Medulla oblongata (tissue), 1 donor: ENCODE data around the gene SNX8.

ENCODE experiments used
- DNase-seq: peaks from one replicate; pipeline ENCODE4 v3.0.0-alpha.2; 2015; ENCODE audit errors: extremely low spot score

The SNX8 gene

DNA sequence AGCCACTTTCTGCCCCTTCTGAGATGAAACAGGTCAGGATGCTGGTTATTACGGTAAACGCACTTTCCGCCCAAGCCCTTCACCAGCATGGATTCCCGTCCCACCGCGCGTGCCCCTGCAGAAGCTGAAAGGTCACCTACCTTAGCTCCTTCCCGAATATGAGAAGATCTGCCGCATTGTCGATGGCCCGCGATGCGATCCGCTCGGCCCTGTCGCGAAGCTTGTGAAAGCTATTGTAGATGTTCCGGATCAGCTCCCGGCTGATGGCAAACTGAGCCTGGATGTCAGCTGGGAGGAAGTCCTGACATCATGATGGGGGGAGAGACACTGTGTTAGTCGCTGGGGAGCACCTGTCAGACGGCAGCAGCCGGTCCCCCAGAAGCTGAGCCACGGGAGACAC, 50.1 kb downstream of the SNX8 start:
- no peak for DNase-seq

DNA sequence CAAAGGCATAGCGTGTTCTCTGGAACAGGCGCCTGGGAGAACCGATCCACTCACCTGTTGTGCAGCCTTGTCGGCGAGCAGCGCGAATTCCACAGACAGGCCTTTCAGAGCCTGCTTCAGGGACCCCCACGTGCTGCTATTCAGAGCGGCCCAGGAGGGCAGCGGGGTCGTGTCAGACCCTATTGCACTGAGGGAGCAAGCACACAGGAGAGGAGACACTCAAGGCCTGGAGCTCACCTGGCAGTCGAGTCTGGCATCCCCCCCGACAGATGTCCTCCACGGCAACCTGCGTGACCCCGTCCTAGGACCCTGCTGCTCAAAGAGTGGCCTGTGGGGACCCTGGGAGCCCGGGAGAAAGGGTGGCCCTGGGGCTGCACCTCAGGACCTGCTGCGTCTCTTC, 51.1 kb downstream of the SNX8 start:
- DNase-seq: no peak

DNA sequence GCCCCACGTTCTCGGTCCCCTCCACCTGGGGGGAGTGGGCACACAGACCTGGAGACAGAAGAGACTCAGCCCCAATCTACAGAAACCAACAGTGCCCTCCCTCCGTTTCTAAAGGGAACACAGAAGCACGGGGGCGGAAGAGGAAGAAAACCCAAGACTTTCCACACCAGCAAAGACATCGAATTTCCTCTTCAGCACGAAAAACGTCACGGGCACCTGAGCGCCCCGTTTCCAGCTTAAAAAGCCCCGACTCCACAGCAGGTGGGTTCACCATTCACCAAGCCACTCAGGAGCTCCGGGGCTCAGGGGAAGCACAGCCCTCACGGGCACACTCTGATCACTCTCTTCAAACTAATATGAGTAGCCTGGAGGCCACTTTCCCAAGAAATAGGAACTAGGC, 52.6 kb downstream of the SNX8 start:
- peak; percentile 74 for DNase-seq

DNA sequence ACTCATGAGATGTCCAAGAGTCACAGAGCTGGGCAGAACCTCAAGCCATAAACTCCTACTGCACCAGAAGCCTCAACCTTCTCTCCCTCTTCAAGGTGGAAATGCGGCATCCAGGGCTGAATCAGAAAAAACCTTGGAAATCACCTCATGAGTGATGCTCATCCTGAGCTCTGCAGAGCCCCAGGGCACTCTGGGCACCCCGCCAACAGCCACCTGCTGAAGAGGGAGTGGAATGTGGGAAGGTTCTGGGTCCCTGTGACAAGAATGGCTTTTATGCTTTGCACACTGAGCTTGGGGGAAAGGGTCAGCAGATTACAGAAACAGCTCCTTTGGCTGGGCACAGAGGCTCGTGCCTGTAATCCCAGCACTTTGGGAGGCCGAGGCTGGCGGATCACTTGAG, 53.4 kb downstream of the SNX8 start:
- no peak for DNase-seq

DNA sequence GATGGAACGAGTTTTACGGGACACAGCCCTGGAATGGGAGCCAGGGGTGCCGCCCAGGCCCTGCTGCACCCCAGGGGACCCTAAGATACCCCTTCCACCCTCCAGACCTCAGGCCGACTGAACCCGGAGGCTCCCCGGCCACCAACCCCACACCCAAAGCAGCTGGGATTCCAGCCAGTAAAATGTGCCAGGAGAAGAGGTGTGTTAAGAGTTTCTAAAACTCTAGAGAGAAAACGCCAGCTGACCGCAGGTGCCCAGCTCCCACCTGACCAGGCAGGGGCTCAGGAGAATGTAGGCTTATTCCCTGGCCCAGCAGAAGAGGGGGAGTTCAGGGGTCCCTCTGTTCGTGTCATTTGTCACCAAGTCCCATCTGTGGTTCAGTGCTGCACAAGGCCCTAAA, 54.8 kb downstream of the SNX8 start:
- DNase-seq: no peak

DNA sequence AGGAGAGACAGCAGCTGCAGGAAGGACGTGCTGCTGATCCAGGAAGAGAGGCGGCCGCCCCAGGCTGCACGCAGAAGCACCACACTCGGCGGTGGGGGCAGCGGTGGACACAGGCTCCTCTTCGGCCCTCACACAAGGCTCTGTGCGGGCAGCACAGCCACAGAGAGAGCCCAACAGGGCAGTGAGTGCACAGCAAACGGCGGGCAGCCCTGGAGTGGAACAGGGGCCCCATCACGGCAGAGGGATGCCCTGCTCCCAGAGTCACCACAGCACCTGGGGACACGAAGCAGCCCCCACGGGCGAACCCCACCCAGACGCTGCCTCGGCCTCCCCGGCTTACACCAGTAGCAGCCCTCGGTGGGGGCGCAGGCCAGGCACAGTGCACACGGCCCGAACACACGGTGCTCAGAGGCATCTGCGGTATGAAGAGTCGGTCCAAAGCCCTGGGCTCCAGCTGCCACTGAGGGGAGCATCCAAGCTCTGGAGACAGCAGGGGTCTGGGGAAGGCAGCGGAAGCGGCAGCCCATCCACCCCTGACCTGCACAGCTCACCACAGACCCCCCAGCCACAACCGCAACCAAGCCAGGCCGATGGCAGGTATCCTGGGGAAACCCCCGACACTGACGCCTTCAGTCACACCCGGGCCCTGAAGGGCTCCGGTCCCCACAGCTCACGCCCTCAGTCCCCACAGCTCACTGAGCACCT, 55.4 kb downstream of the SNX8 start:
- DNase-seq: no peak

DNA sequence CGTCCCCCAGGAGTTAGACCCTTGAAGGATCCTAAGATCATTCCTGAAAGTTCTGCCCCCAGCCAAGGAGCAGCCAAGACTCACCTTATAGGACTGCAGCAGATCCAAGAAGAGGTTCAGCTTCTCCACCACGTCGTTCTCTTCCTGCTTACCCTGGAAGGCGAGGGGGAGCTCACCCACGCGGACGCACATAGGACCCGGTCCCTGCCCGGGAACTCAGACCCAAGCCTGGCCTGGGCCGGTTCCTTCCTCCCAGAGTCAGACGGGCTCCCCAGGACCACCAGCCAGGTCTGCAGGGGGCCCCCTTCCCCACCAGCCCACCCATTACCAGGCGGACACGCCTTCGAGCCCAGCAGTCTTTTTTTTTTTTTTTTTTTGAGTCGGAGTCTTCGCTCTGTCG, 56.6 kb downstream of the SNX8 start:
- no peak for DNase-seq

DNA sequence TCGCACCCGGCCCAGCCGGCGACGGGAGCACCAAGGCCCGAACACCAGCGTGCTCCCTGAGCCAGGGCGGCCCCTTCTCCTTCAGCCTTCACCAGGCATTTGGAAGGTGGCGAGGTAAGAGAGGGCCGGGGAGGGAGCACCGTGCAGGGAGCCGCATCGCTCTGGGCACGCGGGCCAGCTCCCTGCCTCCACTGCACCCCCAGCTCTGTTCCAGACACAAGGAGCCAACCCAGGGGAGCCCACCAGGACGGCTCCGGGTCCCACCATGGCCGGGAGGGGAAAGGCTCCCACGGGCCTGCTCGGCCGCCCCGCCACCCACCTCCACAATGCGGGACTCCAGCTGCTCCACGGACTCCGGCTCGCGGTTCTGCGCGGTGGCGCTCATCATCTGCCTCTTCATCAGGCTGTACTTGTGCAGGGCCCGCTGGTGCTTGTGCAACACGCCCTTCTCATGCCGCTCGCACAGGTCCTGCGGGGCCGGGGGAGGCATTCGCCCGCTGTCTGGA, 57.1 kb downstream of the SNX8 start:
- no peak for DNase-seq

DNA sequence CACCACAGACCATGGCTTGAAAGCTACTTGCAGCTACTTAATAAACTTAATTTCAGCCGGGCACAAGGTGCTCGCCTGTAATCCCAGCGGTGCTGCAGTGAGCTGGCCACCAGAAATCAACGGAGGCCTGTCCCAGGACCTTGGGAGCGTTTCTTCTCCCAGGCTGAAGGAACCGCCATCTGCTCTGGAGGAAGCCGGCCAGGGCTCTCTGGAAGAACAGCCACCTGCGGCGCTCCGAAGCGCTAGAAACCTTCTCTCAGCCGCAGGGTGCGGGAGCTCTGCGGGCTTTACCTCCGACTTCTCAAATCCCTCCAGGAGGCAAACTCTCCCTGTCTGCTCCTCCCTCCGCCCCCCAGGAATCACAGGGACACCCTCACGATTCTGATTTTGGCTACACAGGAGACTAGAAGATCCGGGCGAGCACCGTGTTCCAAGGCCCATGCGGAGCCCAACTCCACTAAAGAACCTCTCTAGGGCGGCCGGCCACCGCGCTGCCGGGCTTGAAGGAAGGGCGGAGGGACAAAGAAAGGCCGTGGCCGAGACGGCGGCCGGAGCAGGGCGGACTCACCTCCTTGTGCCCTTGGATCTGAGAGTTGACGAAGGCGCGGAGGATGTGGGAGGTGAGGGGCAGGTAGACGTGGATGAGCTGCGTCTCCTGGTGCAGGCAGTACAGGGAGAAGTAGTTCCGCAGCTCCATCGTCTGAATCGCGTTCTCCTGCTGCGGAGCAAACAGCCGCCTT, 57.8 kb downstream of the SNX8 start:
- DNase-seq: no peak

DNA sequence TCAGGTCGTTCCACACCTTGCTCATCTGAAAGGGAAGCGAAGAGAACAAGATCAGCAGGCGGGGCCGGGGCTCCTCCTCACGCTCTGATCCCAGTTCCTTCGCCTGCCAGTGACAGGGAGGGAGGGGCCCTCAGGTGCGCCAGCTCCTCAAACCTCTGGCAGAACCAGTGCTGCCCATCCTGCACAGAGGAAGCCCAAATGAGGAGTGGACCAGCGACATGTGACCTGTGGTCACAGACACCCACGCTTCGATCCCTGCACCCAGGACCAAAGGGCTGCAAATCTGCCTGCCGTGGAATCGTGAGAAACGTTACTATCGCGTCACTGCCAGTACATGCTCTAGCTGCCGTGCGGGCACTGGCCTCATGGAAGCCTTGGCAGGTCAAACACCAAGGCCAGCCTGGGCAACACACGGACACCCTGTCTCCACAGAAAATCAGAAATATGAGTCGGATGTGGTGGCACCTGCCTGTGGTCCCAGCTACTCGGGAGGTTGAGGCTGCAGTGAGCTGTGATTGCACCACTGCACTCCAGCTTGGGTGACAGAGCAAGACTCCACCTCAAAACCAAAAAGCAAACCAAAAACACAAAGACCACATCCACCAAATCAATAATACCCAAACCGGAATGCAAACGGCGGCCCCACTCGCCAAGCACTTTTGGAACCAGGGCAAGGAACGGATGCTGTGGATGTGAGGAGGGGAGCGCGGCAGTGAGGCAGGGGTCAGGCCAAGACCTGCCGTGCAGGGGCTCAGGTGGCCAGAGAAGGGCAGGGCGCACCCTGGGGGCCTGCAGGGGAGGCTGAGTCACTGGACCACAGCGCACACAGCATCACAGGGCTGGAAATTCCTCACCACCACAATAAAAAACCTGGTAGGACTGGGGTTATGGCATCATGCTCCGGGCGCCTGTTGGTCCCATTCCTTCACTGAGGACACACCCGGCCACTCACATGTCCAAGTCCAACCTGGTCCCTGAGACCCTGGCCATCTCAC, 58.8 kb downstream of the SNX8 start:
- DNase-seq: no peak

DNA sequence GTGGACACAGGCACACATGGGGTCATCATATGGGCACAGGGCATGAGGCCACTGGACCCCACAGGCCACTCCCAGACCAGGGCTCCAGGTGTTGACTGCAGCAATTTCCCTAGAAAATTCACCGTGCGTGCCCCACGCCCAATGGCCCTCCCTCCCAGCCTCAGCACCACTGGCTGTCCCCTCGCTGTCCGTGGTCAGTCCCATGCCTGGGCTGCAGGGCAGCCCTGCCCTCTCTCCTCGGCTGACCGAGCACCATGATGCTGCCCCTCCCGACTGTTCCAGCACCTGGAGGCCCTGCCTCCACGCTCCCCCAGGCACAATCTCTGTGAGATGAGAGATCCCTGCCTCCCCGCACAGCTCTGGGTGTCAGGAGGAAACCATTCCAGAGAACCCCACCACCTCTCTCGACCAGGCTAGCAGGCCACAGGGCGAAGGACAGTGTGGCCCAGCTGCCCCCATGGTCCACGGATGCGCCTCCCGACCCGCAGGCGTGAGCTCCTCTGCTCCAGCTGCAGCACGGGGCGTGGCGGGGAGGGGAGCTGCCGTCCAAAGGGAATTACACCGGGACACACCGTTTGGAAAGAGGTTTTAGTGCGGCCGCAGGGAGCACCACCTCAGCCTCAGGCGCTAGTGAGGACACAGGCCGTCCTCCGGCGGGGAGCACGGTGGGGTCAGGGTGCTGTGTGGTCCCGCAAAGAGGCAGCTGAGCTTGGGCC, 59.7 kb downstream of the SNX8 start:
- DNase-seq: no peak

DNA sequence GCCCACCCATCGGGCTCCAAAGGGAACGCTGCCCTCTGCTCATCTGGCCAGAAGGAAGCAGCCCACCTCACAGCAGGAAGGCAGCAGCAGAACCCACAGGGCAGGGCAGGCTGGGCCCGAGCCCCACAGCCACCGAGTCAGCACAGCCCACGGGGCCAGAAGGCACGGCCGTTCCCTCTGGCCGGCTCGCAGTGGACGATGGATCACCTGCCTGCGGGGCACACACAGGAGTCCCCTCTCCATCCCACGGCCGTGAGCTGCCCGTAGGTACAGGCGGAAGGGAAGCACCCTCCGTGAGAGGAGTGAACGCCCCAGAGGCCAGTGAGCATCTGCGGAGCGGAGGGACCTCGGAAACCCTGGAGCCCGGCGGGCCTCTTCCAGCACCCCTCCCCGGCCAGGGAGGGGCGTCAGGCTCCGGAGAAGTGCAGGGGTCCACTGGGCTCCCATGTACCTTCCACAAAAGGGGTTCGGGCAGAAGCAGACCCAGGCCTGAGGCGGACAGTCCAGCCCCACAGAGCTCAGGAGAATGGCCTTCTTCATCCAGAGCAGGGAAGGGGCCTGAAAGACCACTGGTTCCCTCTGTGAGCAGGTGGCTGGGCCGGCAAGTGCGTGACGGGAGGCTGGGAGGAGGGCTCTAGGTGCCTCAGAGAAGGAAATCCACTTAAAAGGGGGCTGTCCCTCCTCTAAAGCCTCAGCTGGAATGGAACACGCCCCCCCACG, 60.6 kb downstream of the SNX8 start:
- DNase-seq: no peak

DNA sequence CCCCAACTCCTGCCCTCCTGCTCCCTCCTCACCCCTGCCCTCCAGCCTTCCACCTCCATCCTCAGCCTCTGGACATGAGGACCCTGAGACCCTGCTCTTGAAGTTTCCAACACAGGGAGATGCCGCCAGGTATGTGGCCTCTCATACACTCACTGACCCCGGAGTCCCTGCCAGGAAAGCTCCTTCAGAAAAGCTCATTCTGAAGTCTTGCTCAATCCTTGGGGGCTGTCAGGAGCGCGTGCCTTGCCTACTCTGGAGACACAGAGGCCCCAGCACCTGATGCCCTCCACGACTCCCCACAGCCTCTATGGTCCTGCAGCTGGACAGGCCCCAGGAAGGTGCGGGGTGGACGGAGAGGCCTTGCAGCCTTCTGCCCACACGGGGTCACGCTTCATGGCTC, 61.2 kb downstream of the SNX8 start:
- DNase-seq: no peak

DNA sequence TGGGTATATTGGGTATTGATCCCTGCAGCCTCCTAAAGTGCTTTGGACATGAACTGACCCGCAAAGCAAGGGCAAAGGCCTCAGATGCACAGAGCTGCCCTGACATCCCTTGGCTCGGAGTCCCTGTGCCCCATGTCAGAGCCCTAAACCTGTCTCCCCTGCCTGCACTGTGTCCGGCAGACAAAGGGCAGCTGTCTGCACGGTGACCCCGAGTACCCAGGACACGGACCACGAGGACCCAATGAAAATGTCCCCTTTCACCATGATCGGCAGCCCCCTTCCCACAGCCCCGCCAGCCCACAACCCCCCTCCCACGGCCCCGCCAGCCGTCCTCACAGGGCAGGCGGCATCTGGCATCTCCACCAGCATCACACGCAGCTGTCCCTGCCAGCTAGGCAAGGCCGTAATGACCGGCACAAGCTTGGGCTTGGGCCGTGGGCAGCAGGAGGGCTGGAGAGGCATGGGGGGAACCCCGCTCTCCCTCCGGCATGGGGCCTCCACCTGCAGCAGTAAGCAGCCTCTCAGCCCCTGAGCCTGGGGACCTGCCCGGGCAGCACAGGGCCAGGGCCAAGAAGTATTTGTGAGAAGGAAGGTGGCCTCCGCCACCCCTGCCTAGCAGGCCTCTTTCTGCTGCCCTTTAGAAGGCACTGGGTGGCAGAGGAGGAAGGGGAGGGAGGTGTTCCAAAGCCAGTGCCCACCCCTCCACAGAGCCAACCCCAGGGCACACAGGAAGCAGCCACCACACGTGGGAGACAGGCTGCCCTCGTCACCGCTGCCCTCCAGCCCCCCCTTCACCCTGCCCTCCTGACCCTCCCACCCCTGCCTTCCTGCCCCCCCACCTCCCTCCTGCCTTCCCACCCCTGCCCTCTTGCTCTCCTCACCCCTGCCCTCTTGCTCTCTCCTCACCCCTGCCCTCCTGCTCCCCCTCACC, 62.1 kb downstream of the SNX8 start:
- DNase-seq: peak; percentile 41

DNA sequence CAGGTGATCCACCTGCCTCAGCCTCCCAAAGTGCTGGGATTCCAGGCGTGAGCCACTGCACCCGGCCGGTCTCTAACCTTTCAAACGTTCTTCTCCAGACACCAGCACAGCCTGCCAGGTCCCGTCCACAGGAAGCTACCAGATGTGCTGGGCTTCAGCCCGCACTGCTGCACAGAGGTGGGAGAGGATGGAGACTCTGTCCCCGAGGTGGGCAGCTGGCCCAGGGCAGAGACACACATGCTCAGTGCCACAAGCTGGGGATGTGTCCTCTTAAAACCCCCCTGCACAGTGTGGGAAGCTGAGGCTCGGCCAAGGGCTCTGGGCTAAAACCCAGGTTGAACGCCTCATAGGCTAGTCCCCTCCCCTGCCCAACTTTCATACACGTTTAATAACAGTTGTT, 62.9 kb downstream of the SNX8 start:
- no peak for DNase-seq

DNA sequence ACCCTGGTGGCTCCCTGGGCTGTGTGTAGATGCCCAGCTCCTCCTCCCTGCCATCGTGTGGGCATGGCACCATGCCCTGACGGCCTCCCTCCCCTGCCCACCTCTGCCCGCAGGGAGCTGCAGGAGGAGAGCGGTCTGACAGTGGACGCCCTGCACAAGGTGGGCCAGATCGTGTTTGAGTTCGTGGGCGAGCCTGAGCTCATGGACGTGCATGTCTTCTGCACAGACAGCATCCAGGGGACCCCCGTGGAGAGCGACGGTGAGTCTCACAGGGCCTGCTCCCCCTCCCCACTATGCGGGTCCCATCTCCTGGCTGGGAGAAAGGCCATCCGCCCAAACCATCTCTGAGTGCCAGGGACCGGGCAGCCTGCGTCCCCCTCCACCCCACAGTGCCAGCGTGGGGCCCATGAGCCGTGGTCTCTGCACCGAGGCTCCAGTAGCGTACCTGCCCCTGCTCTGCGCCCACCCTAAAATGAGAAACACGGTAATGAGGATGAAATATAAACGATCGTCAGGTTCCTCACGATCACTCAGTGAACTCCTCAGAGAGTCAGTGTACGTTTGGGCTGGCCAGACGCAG, 64.4 kb downstream of the SNX8 start:
- no peak for DNase-seq

DNA sequence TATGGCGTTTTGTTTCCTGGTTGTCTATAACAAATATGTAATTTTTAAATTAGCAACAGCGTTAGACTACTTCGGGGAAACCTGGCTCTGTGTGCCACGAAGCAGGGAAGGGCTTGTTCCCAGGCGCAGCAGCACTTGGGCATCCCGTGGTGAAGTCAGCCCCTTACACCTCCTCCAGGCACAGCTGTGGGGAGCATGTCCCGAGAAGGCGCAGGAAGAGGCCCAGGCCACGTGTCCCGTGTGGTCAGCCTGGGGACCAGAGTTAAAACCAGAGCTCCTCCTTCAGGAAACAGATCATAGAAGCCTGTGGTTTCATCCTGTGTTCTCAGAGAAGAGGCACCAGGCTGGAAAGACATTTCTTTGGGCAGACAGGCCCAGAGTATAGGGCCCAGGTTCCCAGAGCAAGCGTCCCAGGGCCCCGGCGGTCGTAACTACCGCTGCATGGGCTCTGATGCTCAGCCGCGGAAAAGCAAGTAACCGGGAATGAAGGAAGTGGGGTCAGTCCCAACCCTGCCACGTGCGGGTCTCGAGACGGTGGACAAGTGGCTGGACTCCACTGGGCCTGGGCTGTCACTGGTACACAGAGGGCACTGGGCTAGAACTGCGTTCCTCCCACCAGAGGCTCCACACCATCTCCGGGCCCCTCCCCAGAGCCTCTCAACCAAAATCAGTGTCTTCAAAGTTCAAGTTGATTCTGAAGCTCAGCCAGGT, 65.1 kb downstream of the SNX8 start:
- peak; percentile 76 for DNase-seq

DNA sequence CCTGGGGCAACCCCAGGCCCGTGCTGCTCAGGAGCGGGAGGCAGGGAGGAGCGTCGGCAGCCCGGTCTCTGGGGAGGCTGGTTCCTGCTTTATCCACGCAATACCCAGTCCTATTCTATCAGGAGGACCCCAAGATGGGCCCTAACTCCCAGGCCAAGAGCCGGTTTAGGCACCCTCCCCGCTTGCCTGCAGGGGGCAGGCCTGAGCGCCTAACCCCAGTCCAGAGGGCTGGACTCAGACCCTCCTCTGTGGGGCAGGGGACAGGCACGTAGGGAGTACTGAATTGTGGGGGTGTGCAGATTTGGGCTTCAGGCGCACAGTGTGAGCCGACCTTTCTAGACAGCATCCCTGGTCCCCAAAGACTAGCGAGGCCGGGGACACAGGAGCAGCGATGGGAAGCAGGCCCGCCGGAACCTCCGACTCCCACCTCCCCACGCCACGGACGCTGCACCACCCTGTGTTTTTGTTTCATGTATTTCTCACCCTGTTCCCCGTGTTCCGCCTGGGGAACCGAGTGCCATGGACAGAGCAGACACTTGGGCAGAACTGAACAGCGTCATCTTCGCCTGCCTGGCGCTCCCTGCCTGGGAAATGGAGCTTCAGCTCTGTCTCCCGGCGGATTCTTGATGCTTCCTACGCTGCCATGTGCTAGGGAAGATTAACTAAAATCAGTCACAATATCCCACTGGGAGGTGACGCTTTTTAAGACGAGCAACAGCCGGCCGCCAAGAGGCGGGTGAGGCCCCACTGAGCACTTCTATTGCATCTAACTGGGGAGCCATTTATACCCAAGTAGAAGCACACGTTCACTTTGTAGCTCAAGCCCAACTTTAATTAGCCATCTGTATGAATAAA, 66.9 kb downstream of the SNX8 start:
- DNase-seq: no peak
